HG03439 (cell line): Measurements from ENCODE around the gene TMEM145.
"Not testable (repeated sequence)": the region's sequence is repeated elsewhere in the genome, so short reads cannot be mapped to it uniquely, and the experiment has no call there.

Source experiments
- ATAC-seq: cut with Tn5 transposase; IDR thresholded peaks from one replicate; pipeline ENCODE4 v1.9.1; 2021; ENCODE audit warnings: mild to moderate bottlenecking, moderate library complexity; ENCODE audit not compliant: unreplicated experiment

TMEM145 gene

GRCh38 chr19:42313096-42313839 is at the start of gene TMEM145:
Gene TMEM145, plus strand, starts transcription at chr19:42313309. Its CDS starts 68 bp downstream, at chr19:42313377.
- no peak for ATAC-seq

GRCh38 chr19:42266105-42266504 is 47.0 kb upstream of the TMEM145 start:
- not testable (repeated sequence) for ATAC-seq

GRCh38 chr19:42266928-42267603 is 46.0 kb upstream of the TMEM145 start:
- not testable (repeated sequence) for ATAC-seq

DNA sequence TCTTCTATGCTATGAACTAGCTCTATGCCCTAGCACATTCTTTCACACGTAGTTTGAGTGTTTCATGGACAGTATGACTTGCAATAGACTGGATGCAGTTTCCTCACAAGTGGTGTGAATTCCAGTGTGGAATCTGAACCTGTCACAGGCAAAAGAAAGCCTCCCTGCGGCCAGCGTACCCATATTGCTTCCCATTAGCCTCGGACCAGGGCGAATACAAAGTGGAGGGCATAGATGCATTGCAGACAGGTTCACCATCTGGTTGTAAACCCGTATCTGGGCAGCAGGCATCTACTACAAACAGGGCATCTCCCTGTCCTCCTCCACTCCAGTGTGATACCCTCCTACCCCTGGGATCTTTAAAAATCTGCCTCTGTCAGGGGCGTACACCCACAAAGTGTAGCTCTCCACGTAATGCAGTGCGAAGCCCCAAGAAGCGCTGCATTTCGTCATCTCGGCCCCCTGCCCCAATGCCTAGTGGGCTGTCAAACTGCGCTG is 45.4 kb upstream of the TMEM145 start:
- ATAC-seq, result no peak

- ATAC-seq, result peak; percentile 58
Observed at GRCh38 chr19:42268142-42268703, 44.9 kb upstream of the TMEM145 start.

- peak; percentile 76 for ATAC-seq
Observed at GRCh38 chr19:42268704-42269477, 44.2 kb upstream of the TMEM145 start, which contains the start of gene CIC. Gene CIC, plus strand, starts transcription at chr19:42269252. Its CDS starts 2,532 bp downstream, at chr19:42271784.

- ATAC-seq, result no peak
Observed at GRCh38 chr19:42269478-42270345, 43.4 kb upstream of the TMEM145 start.

DNA sequence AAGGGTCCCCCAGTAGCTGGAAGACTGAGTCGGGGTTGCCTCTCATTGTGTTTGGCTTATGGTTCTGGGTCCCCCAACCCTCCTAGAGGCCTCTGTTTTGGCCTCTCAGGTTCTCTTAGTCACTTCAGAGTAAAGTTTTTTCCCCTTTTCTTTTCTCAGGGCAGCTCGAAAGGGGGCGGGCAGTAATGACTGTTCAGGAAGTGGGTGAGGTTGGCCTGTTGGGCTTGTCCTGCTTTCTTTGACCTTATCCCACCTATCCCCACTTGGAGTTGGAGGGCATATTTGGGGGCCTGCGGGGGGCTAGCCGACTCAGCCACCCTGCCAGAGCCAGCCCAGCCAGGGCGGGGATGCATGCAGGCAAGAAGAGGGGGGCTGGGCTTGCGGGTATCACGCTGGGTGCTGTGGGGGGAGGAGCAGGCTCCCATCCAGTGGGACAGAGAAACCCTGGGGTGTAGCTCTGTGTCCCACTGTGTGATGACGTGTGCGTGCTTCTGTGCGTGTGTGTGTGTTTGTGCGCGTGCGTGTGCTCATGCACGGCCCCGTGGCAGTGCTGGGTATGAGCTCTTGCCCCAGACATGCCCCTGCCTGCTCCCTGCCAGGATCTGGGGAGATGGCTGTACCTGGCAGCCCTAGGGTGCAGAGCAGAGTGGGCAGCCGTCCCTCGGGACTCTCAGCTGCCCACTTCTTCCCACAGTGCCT is 42.6 kb upstream of the TMEM145 start:
- no peak for ATAC-seq

DNA sequence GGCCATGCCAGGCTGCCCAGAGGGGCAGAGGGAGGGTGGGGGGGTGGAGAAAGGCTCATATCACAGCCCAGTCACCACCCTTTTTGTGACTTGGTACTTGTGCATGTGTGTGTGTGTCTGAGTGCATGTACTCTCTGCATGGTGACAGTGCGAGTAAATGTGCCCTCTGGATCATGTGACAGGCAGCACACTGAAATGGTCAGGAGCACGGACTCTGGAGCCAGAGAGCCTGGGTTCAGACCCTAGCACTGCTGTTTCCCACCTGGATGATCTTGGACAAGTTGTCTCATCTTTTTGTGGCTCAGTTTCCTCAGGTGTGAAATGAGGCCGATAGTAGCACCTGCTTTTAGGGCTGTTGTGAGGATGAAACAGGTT is 42.1 kb upstream of the TMEM145 start:
- no peak for ATAC-seq

DNA sequence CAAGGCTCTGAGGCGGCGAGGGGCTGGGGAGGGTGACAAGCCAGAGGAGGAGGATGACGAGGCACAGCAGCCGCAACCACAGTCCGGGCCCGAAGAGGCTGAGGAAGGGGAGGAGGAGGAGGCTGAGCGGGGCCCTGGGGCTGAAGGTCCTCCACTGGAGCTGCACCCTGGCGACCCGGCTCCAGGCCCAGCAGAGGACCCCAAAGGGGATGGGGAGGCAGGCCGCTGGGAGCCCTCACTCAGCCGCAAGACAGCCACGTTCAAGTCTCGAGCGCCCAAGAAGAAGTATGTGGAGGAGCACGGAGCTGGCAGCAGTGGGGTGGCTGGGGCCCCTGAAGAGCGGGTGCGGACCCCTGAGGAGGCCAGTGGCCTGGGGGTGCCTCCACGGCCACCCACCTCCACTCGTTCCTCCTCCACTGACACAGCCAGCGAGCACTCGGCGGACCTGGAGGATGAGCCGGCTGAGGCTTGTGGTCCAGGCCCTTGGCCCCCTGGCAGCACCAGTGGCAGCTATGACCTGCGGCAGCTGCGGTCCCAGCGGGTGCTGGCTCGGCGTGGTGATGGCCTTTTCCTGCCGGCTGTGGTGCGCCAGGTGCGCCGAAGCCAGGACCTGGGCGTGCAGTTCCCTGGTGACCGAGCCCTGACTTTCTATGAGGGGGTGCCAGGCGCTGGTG is 41.1 kb upstream of the TMEM145 start:
- no peak for ATAC-seq

- no peak for ATAC-seq
Observed at GRCh38 chr19:42272535-42272897, 40.6 kb upstream of the TMEM145 start.

GRCh38 chr19:42272989-42273406 is 40.1 kb upstream of the TMEM145 start:
- no peak for ATAC-seq

DNA sequence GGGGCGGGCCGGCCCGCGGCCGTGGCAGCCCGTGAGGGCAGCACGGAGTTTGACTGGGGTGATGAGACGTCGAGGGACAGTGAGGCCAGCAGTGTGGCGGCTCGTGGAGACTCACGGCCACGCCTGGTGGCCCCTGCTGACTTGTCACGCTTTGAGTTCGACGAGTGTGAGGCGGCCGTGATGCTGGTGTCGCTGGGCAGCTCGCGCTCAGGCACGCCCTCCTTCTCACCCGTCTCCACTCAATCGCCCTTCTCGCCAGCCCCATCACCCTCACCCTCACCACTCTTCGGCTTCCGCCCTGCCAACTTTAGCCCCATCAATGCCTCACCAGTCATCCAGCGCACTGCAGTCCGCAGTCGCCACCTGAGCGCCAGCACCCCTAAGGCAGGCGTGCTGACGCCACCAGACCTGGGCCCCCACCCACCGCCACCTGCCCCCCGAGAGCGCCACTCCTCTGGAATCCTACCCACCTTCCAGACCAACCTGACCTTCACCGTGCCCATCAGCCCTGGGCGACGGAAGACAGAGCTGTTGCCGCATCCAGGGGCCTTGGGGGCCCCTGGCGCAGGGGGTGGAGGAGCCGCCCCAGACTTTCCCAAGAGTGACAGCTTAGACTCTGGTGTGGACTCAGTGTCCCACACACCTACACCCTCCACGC is 39.6 kb upstream of the TMEM145 start:
- no peak for ATAC-seq

DNA sequence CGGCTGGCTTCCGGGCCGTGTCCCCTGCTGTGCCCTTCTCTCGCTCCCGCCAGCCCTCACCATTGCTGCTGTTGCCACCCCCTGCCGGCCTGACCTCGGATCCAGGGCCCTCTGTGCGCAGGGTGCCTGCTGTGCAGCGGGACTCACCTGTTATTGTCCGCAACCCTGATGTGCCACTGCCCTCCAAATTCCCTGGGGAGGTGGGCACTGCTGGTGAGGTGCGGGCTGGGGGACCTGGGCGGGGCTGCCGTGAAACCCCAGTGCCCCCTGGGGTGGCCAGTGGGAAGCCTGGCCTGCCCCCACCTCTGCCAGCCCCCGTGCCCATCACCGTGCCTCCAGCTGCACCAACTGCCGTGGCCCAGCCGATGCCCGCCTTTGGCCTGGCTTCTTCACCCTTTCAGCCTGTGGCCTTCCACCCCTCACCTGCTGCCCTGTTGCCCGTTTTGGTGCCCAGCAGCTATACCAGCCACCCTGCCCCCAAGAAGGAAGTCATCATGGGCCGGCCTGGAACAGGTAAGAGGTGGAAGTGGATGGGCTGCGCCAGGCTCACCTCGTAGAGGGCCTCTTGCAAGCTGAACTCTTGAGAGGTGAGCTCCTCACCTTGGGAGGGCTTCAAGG is 38.9 kb upstream of the TMEM145 start:
- no peak for ATAC-seq

GRCh38 chr19:42275103-42275502 is 38.0 kb upstream of the TMEM145 start:
- ATAC-seq, result no peak

GRCh38 chr19:42275517-42275916 is 37.6 kb upstream of the TMEM145 start:
- ATAC-seq, result no peak

DNA sequence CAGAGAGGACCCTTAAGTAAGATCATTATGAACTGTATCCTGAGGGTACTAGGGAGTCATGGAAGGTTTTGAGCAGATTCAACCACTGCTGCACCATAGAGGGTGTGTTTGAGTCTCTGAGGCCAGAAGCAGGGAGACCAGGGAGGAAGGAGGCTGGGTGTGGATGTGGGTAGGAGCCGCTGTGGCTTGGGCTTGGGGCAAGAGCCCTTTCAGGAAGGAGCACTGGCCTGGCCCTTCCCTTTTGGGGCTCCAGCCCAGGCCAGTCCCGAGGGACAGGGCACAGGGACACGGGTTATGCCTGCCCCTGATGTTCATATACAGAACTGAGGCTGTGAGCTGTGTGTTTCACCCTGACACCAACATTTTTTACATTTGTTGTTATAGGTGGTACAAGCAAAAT is 36.8 kb upstream of the TMEM145 start:
- ATAC-seq, result no peak

GRCh38 chr19:42276821-42277220 is 36.3 kb upstream of the TMEM145 start:
- no peak for ATAC-seq
